ENCODE results near the gene APRT. TPM values are rescaled to one million over a fixed set of nuclear protein-coding genes. Genes with fewer than 3 reads are reported as not detected.

Gene APRT
- total and polyA plus RNA-seq, 2 of the 4 experiments (the other 2 are of a cell fraction), result 40.5 to 157 TPM

- dilution Hi-C loops (cut with HindIII; ENCODE audit: low sequenced_read_pairs, unreplicated experiment), result no loop called here
- no peak overlapping the region for H3K4me3 ChIP-seq (ENCODE audit: insufficient read depth, low read depth, low read length)
Measured at GRCh38 chr16:88768071-88768783, 43.5 kb downstream of the APRT start.

More at GRCh38 chr16:88768071-88768783, 43.5 kb downstream of the APRT start:
- TF ChIP-seq CEBPB (IDR thresholded peaks at IDR 0.05; ENCODE audit: low read depth, low read length) (0 out of 2 replicates have a peak, but pooled peaks have one; percentile 12), ELK1 (IDR thresholded peaks at IDR 0.05; ENCODE audit: borderline replicate concordance, low read depth, low read length) (no peak)
- Histone ChIP-seq H3K9ac (ENCODE audit: low read depth, low read length) (no peak overlapping the region), H3K27me3 (ENCODE audit: control insufficient read depth, insufficient read depth, low read length) (no peaks in the 10 kb centered on the region), H2BK5ac (ENCODE audit: low read depth, low read length, poor library complexity, severe bottlenecking) (peak overlapping the region; percentile 50), H3K79me1 (ENCODE audit: low read depth in 1 of 2, low read length in 2 of 2) (peaks cover 10 to 91% of the 10 kb centered on the region in 2 experiments), H4K91ac (ENCODE audit: insufficient read depth, low read depth, low read length) (no peak overlapping the region; the same call in 1 of the 2 replicates), H3K14ac (replicated peaks; ENCODE audit: low read depth, low read length) (peak overlapping the region; percentile 25), H4K20me1 (ENCODE audit: insufficient read depth, low read length) (peaks cover 96% of the 10 kb centered on the region), H3K36me3 (ENCODE audit: control insufficient read depth, insufficient read depth, low read length) (peaks cover 8% of the 10 kb centered on the region), H2BK15ac (ENCODE audit: low read depth, low read length) (no peak overlapping the region; the same call in 2 of the 3 replicates), H2AK5ac (ENCODE audit: low read depth, low read length) (peak overlapping the region; percentile 89), H3K18ac (ENCODE audit: low read depth, low read length) (peak overlapping the region; percentile 9; the same call in 1 of the 2 replicates), H3K4ac (ENCODE audit: low read depth, low read length) (peak overlapping the region; percentile 71), H4K8ac (ENCODE audit: low read depth in 2 of 2, low read length in 2 of 2) (peak overlapping the region in 1 of 2 experiments; percentile 65; a peak in 1 of 4 replicates), H3K23ac (ENCODE audit: low read depth, low read length) (no peak overlapping the region), H3K56ac (ENCODE audit: extremely low read depth, insufficient read depth, low read length) (no peak overlapping the region), H2AK9ac (replicated peaks; ENCODE audit: low read depth, low read length, poor library complexity) (peak overlapping the region; percentile 74), H3K27ac (ENCODE audit: insufficient read depth, low read length) (peak overlapping the region; percentile 67), H3K4me1 (ENCODE audit: control insufficient read depth, insufficient read depth, low read length) (peaks cover 59% of the 10 kb centered on the region), H3K9me3 (ENCODE audit: control insufficient read depth, insufficient read depth, low read length) (no peaks in the 10 kb centered on the region), H3K9me1 (ENCODE audit: insufficient read depth, low read length) (peaks cover 46% of the 10 kb centered on the region), H3K4me2 (ENCODE audit: low read depth, low read length) (peak overlapping the region; percentile 42), H4K5ac (ENCODE audit: low read depth, low read length) (peak overlapping the region; percentile 43), H2AFZ (replicated peaks; ENCODE audit: low read length, poor library complexity) (peak overlapping the region; percentile 40), H2BK20ac (ENCODE audit: low read depth, low read length) (no peak overlapping the region), H2BK120ac (ENCODE audit: low read depth, low read length) (peak overlapping the region; percentile 10; the same call in 1 of the 2 replicates)
- intact Hi-C loops (cut with micrococcal nuclease) (no loop called here), in situ Hi-C loops (cut with MboI; ENCODE audit: low sequenced_read_pairs) (no loop called here)
- POLR2A ChIA-PET (ENCODE audit: unreplicated experiment), result interaction anchor here (0.7 kb wide), 1 partner anchor 294 kb away, joined by 3 read pairs; no protein-coding TSS in a partner anchor
- ATAC-seq (ENCODE audit: low read depth) (peak; percentile 5), DNase-seq (peak; percentile 57)
- 16% methylated on average over 12 of the region's 24 CpGs; no CpG with 5 or more reads in 1 of the 2 experiments for WGBS, 2 experiments (ENCODE audit: extremely low coverage in 2 of 2, insufficient read length in 1 of 2)
- CTCF ChIA-PET, result interaction anchor here (1.3 to 1.5 kb wide), 2 partner anchors 9 to 30 kb away, joined by 3 to 4 read pairs; no protein-coding TSS in a partner anchor
- BruUV-seq (replicated peaks), result no TSS peak

Data from IMR-90 (cell line).